GM11168 (cell line): ENCODE measurements around the gene COL23A1.
"Not testable (repeated sequence)": the region's sequence is repeated elsewhere in the genome, so short reads cannot be mapped to it uniquely, and the experiment has no call there.

Experiments used
- in situ Hi-C: fragments of 300-500 bp; cut with MboI; formaldehyde crosslinking; loops from one replicate; pipeline ENCODE4 v1.12.0; 2022; ENCODE audit warnings: low sequenced_read_pairs; ENCODE audit not compliant: unreplicated experiment

COL23A1 gene

DNA sequence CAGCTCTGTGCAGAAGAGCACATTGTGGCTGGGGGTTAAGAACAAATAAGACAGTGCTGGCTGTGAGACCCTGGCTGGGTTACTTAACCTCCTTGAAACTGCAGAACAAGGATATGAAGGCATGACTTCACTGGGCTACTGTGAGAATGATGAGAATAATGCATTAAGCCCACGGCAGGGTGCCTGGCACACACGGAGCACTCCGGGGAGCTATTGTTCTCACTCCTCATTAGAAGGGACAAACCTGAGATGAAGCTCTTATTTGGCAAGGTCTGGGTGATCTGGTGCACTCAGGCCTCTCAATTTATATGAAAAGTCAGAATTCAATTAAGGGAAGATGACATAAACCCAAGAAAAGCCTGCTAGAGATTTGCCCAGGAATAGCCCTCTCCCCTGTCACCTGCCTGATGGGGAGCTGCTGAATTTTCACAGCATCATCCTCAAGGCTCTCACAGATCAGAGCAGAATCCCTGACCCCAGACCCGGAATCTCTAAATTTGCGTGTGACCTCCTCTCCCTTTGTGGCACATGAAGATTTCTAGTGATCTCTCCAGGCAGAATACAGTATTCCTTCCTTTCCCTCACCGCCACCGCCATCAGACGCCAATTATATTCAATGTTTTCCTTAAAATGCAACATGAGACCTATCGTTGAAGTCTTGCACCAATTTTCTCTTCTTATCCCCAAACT is 102.1 kb downstream of the COL23A1 start:
- in situ Hi-C loops = no loop called here

DNA sequence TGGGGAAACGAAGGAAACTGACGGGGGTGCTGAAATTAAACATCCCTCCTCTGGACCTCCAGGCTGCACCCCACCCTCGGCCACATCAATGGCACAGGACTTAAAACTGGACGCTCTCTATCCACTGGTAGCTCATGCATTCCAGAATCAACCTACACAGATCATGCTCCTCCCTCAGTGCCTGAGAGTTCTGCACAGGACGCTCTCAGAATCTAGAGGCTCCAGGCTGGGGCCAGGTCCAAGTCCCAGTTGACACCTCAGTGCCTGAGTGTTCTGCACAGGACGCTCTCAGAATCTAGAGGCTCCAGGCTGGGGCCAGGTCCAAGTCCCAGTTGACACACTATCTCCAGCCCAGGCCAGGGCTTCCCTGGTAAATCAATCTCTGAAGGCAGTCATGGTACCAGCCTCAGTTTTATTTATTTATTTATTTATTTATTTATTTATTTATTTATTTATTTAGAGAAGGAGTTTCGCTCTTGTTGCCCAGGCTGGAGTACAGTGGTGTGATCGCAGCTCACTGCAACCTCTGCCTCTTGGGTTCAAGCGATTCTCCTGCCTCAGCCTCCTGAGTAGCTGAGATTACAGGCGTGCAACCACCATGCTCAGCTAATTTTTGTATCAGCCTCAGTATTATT is 103.2 kb downstream of the COL23A1 start:
- in situ Hi-C loops = not testable (repeated sequence)

DNA sequence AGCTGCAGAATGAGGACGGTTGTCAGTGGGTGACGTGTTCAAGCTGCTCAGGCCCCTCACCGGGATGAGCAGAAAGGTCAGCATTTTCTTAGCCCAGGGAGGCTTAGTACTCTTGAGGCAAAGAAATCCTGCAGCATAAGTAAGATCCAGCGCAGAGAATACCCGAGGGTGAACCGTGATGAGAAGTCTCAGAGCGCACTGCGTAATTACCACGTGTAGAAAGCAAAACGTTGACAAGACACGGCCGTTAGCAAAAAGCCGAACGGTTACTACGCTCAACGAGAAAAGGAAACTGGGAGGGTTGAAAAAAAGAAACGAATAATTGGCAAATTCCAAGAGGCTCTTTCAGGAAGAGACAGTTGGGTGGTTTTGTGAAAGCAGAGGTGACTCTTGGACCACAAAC is 104.0 kb downstream of the COL23A1 start:
- in situ Hi-C loops = no loop called here

DNA sequence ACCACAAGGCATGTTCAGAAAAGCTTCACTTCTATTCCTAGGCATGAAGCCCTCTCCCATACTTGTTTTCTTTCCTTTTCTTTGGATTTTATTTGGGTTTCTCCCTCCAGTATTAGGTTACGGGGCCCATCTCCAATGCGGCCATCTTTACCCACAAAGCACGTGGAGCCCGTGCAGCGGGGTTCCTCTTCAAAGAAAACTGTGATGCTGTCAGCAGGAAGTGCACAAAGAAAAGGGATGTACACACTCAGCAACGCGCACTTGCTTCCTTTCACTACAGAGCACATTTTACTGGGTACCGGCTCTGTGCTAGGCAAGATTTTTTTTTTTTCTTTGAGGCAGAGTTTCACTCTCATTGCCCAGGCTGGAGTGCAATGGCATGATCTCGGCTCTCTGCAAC is 106.6 kb downstream of the COL23A1 start:
- in situ Hi-C loops = no loop called here

DNA sequence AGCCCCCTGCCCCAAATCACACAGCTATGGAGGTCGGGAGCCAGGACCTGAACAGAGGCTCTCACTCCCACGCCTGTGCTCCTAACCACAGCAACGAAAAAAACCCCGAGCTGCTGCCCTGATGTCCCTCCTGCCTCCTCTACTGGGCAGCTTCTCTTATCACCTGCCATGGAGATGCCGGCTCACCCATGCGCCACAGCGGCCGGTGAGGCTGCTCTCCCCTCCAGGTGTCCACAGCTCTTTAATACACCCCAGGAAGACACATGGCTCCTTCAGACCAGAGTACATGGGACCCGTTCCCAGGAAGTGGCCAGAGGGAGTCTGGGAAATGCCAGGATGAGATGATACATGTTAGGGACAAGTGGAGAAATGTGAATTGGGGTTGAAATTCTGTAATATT is 110.9 kb downstream of the COL23A1 start:
- in situ Hi-C loops = no loop called here

DNA sequence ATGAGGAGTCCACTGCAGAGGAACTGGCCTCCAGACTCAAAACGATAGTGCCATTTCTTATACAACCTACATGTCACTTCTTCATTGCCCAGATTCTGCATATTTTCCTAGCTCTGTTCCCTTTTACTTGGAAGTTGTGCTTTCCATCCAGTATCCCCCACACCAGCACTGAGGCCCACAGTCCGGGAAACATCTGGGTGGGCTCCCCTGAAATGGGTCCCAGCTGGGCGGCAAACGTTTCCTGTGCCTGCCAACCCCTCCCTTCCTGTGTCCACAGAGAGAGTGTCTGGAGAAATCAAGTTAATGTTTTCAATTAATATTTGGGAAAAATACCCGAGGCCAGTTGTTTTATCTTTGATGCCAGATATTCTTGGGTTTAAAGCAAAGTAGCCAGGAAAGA is 111.8 kb downstream of the COL23A1 start:
- in situ Hi-C loops = no loop called here

DNA sequence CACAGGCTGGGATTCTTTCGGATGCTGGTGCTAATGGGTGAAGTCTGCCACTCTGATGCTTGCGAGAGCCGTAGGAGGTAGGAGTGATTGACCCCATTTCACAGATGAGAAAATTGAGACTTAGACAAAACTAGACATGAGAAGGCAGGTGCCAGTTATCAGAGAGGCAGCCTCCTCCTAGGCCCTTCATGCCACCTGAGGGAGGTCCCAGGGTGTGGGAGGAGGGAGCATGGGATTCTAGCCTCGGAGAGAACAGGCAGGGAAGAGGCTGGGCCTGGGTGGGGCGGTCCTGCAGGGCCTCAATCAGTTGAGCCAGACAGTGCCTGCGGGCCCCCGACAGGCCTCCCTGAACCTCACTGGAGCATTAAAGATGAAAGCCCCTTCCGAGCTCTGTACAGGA is 112.4 kb downstream of the COL23A1 start:
- in situ Hi-C loops = no loop called here

DNA sequence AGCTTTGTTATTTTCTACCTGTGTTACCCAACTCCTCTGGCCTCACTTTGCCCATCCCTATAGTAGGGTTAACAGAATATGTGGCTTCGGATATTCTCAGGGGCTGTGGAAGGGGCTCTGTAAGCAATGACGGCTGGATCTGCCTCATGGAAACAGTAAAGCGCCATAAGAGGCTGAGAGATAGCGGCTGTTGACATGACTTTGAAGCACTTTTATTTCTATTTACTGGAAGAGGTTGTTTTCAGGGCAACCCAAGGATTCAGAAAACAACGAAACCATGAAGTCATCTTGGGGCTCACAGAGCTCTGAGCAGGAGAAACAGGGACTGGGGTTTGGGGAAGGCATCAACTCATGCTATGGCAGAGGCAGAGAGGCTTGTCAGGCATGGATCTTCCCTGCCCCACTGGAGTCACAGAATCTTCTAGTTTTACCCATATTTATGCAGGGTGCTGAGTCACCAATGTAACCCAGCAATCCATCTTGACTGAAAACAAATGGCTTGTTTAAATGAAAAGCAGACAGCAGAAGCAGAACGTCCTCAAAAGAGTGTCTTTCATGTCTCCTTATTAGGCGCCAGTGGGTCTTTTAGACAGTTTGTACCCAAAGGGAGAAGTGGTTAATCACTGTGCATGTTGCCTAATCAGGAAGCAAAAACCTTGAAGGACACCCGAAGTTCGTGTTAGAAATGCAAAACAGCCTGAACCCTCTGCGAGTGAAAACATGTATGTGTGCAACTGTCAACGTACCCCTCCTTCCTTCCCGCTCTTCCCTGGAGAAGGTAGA is 113.0 kb downstream of the COL23A1 start:
- in situ Hi-C loops = no loop called here

DNA sequence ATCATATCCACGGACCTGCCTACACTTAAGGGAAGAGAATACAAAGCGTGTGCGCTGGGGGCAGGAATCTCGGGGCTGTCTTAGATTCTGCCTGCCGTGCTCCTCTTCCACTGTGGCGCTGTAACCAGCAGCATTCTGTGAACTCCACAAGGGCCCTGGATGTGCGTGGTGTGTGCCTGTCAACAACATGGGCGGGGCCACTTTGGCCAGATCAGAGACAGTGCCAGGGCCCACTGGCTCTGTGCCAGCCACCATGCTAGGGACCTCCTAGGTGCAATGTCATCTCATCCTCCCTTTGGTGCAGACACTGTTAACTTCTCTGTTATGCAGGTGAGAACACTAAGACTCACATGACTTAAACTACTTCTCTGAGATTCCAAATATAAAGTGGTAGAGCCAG is 113.7 kb downstream of the COL23A1 start:
- in situ Hi-C loops = no loop called here

DNA sequence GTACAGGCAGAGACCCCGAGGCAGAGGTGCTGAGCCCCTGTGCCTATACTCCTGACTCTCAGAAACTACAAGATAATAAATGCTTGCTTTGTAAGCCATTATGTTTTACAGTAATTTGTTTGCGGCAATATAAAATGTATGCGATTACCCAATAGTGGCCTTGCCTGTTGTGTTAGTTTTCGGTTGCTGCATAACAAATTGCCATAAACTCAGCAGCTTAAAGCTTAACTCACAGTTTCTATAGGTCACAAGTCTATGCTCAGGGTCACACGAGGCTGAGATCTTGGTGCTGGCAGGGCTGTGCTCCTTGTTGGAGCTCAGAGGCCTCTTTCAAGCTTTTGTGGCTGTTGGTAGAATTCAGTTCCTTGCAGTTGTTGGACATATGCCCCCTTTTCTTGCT is 114.8 kb downstream of the COL23A1 start:
- in situ Hi-C loops = no loop called here

DNA sequence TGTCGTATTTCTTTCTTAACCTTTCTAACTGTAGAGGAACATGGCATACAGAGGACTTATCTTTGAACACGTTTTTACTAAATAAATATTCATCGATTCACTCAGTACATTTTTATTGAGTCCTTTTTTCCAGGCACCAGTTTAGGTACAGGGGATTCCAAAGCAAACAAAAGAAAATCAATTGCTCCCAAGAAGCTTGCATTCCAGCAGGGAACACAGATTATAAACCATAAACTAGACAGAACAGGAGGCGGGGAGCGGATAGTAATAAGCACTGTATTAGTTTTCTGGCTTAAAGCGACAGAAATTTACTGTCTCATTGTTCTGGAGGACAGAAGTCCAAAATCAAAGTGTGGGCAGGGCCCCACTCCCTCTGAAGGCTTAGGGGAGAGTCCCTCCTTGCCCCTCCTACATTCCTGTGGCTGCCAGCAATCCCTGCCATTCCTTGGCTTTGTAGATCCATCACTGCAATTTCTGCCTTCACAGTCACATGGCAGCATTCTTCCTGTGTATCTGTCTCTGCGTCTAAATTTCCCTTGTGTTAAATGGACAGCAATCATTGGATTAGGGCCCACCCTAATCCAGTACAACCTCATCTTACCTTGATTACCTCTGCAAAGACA is 115.5 kb downstream of the COL23A1 start:
- in situ Hi-C loops = no loop called here

DNA sequence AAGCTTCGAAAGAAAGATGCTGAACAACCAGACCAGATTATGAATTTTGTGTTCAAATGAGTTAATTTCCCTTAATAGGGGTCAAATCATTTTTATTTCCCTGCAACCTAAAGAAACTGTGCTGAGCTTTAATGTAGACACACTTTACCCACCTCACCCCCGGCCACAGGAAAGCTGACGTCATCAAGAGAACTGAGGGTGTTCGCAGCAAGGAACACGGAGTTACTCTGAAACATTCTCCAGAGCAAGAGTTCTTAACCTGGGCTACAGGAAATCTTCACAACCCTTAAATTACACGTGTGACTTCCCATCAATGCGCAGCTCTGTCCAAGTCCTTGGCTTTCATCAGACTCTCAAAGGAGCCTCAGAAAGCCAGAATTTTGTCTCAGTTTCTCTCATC is 116.3 kb downstream of the COL23A1 start:
- in situ Hi-C loops = no loop called here

DNA sequence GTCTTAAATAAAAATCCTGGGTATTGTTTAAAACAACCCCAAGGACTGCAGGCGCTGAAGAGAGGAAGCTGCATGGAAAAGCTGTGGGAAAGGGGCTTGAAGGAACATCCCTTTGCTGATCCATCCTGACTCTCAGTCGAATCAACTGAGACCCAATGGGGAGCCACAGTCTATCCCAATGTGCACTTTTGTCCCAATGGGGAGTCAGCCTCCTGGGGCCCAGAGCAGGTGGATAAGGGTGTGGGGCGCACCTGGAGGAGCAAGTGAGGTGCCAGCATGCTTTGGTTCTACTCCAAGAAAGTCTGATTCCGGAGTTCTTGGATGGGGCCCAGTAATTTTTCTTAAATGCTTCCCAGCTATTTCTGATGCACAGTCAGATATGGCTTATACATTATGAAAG is 118.1 kb downstream of the COL23A1 start:
- in situ Hi-C loops = no loop called here

DNA sequence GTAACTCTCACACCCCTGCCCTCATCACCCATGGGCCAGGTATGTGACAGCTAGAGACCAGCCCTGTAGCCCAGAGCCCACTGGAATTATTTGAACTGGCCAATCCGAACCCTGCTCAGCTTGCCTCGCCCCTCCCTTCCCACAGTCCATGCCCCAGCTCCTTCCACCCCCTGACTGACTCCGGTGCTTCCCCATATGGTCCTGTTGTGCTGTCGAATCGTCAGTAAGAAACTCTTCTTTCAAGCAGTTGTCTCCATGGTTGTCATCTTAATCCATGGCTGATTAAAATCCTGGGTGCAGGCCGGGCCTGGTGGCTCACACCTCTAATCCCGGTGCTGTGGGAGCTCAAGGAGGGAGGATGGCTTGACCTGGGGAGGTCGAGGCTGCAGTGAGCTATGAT is 118.5 kb downstream of the COL23A1 start:
- in situ Hi-C loops = no loop called here

DNA sequence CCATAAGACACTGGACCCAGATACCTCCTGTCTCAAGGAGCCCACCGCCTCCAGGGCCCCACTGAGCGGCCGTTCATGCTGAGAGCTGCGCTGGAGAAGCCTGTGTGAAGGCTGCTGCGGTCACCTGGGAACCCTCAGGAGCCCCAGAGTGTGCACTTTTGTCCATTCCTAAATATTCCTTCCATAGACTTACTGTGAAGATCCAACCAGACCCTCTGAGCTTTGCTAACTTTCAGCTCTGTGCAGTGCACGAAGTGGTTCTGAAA is 119.5 kb downstream of the COL23A1 start:
- in situ Hi-C loops = no loop called here

DNA sequence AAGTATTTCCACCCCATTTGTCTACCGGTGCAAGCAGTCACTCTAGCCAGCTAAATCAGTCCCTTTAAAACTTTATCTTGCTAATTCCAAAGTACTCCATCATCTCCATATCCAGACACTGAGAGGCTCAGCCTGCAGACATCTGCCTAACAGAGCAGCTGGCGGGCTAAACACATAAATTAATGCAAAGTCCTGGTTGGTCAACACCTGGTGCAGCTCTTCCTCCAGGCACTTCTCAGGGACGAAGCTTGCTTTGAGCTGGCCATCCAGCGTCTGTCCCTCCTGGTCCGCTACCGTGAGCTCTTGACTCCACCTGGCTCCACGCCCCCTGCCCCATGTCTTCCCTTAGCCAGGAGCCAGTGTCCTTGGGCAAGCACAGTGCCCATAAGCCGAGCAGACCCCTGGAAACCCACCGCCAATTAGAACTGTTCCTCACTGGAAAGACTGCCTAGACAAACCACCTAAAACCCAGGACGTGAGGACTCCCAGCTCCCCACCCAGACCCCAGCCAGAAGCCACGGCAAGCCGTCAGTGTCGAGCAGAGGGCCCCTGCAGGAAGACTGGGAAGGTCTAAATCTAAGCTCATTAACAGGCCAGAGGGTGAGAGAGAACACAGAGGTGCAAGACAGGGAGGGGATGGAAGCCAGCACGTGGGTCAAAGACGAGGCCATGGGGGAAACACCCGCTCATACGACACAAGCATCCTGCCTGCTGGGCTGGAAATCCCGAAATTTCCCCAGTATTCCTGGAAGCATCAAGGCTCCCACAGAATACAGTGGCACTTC is 120.0 kb downstream of the COL23A1 start:
- in situ Hi-C loops = no loop called here

DNA sequence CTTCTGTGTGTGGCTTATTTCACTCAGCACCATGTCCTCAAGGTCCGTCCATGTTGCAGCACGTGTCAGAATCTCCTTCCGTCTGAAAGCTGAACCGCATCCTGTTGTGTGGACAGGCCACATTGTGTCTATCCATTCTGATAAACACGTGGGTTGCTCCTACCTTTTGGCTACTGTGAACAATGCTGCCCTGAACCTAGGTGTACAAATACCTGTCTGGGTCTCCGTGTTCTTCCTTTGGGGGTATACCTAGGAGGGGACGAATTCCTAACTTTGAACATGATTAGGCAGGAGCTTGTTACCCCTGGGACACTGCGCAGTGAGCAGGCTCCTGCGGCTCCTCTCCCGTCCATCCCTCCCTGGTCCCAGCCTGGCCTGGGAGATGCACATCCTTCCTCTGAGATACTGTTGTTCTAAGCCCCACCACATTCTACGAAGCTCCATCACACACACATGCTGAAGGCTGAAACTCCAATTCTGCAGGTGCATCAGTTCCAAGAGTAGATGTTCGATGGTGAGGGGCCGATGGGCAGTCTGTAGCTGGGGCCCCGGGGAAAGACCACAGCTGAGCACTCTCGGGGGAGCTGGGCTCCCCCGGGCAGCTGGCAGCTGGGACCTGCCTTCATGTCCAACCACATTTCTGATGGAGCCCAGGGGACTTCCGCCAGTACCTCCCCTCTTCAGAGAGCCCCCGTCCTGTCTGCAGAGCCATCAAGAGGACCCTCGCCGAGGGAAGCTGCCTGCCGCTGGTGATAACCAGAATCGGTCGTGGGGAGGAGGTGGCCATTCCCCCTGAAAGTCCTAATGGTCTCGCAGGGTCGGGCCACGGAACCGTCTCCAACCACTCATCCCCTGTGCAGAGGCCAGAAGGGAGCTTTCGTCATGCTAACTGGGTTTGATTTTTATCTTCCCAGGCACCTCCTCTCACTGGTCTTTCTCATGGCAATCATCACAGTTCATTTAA is 120.9 kb downstream of the COL23A1 start:
- in situ Hi-C loops = no loop called here

DNA sequence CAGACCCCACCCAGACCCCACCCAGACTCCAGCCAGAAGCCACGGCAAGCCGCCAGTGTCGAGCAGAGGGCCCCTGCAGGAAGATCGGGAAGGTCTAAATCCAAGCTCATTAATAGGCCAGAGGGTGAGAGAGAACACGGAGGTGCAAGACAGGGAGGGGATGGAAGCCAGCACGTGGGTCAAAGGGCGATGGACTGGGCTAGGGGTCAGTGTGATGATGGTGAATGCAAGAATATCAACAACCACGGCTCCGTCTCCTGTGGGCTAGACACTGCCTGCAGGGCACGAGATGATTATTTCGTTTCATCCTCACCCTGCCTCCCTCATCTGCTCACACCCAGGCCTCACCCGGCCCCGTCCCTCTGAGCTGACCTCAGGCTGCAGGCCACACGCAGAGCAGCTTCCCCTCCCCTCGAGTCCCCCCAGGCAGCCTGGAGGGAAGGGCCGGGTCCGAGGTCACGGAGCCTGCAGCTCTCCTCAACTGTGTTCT is 122.0 kb downstream of the COL23A1 start:
- in situ Hi-C loops = no loop called here

DNA sequence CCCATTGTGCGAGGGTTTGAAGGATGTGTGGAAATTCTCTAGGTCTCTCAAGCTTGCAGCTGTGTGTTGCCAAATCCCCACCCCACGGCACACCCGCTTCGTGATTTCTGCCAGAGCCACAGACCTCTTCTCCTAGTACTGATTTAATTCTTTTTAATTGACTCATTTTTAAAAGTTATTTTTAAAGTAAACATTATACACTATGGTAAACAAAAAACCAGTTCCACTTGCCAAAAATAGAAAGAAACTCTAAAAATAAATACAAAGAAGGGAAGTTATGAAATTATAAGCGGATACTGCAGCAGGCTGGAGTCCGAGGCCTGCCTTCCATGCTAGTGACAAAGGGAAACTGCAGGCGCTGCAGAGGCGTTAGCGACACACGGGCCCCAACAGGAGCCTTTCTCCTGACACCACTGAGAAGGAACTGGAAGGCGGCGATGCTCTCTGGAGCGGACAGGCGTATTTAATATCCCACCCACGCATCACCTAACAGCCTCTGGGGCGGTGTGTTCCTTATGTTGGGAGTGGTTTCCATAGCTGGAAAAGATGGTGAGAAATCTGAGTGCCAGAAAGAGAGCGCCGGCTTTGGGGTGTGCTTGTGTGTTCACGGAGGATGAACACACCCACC is 122.5 kb downstream of the COL23A1 start:
- in situ Hi-C loops = no loop called here
